NT2/D1 (cell line): ENCODE results near the gene ATP1A1.

ENCODE experiments used
- YY1 ChIP-seq: IDR thresholded peaks from 2 replicates; pipeline ENCODE4 v1.6.1; 2011; ENCODE audit not compliant: insufficient read length, insufficient read depth
- ZNF274 ChIP-seq: IDR thresholded peaks from 2 replicates; pipeline ENCODE4 v1.6.1; 2011; ENCODE audit warnings: mild to moderate bottlenecking, low read depth, low read length

GRCh38 chr1:116333171-116334014, 39.7 kb upstream of the ATP1A1 start:
- TF ChIP-seq ZNF274 (no peak), YY1 (no peak)
